Mucosa of stomach (tissue), 1 donor: ENCODE results near the gene SPIB.

Source experiments
- H3K27me3 ChIP-seq: one replicate; pipeline ENCODE4 v1.7.0; 2013; ENCODE audit warnings: mild to moderate bottlenecking, low read length; ENCODE audit not compliant: control insufficient read depth, insufficient read depth
- H3K36me3 ChIP-seq: one replicate; pipeline ENCODE4 v1.7.0; 2013; ENCODE audit warnings: low read length; ENCODE audit not compliant: control insufficient read depth, insufficient read depth
- H3K4me1 ChIP-seq: one replicate; pipeline ENCODE4 v1.7.0; 2013; ENCODE audit warnings: mild to moderate bottlenecking, low read length; ENCODE audit not compliant: control insufficient read depth, insufficient read depth
- H3K4me3 ChIP-seq: one replicate; pipeline ENCODE4 v1.7.0; 2013; ENCODE audit warnings: low read length
- H3K9ac ChIP-seq: one replicate; pipeline ENCODE4 v1.7.0; 2013; ENCODE audit warnings: mild to moderate bottlenecking, low read length, moderate library complexity
- H3K9me3 ChIP-seq: one replicate; pipeline ENCODE4 v1.7.0; 2013; ENCODE audit warnings: mild to moderate bottlenecking, low read length, moderate library complexity; ENCODE audit not compliant: control insufficient read depth
- donor health status: Pancreatic carcinoma.

Gene SPIB

DNA sequence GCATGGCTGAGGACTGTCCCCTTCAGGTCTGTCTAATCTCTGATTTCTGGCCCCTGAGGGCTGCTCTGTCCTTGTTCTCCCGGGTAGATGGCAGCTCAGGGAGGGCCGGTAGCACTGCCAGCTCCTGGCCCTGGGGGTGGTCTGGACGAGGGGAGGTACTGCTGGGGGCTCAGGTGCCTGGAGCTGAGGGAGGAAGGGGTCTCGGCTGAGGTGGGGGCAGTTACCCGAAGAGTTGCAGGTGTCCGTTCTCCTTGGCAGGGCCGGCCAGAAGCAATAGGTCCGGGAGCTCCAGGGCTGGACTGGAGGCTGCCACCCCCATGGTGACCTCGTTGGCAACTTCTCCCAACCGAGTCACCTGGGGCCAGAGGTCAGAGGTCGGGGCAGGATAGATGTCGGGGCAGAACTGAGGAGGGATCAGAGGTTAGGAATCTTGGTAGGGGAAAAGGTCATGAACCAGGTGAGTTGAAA, 56.4 kb downstream of the SPIB start:
- H3K36me3 ChIP-seq: peaks cover 9% of the 10 kb centered on the region
- H3K9ac ChIP-seq: no peak overlapping the region
- no peaks in the 10 kb centered on the region for H3K9me3 ChIP-seq

DNA sequence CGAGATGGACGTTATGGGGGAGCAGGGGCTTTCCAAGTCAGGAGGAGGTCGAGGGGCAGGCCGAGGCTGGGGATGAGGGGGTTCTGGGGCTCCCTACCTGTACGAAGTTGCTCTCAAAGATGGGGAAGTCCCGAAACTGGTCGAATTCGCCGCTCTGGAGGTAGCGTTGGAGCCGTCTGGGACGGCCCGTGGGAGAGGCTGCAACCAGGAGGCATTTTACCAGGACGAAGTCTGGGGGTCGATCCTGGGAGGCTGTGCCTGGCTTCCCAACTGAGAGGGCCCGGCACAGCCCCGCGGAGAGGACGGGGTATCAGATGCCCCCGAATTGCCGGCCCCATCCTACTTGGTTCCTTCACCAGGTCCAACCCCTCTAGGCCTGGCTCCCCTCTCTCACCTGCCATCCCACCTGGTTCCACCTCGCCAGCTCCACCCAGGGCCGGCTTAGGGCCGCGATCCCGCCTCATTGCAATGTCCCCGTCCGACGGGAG, 57.0 kb downstream of the SPIB start:
- H3K27me3 ChIP-seq: no peaks in the 10 kb centered on the region
- no peaks in the 10 kb centered on the region for H3K9me3 ChIP-seq
- H3K4me3 ChIP-seq: no peak overlapping the region
- no peak overlapping the region for H3K9ac ChIP-seq
- H3K4me1 ChIP-seq: peaks cover 8% of the 10 kb centered on the region
- peaks cover 9% of the 10 kb centered on the region for H3K36me3 ChIP-seq

More for the DNA sequence above, 56.4 kb downstream of the SPIB start:
- Histone ChIP-seq H3K4me1 (peaks cover 8% of the 10 kb centered on the region), H3K27me3 (no peaks in the 10 kb centered on the region), H3K4me3 (no peak overlapping the region)

DNA sequence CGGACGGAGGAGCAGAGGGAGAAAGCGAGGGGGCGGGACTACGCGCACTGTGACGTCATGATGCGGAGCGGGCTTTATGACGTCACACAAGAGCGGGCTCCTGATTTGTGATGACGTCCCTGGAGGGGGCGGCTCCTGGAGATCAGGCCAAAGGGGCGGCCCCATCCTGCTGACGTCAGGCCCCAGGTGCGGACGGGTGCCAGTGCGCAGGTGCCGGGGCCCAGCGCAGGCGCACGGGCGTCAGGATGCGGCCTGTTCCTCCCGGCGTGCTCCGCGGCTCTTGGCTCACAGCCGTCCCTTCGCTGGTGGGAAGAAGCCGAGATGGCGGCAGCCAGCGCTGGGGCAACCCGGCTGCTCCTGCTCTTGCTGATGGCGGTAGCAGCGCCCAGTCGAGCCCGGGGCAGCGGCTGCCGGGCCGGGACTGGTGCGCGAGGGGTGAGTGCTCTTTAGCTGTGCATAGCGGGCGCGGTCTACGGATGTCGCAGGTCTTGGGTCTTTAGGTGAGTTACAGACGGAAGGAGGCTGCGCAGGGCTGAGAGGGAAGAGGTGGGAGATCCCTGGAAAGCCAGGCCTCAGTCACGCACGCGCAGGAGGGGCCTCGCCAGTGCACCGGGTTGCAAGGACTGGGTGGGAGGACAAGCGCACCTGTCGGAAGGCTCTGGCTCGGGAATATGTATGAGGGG, 57.6 kb downstream of the SPIB start, which contains the start of the genes EMC10 and GARIN5A:
Gene EMC10, plus strand, starts transcription at position 284 of the 683 bp plus-strand sequence. Its CDS starts 38 bp downstream, at position 322.
Gene GARIN5A, minus strand, starts transcription at position 625 of the 683 bp plus-strand sequence. Its CDS starts 460 bp downstream, at position 165.
- H3K9ac ChIP-seq: peak within 1 kb of the TSS; percentile 93
- H3K27me3 ChIP-seq: no peaks in the 10 kb centered on the region
- peak within 1 kb of the TSS; percentile 98 for H3K4me3 ChIP-seq
- H3K9me3 ChIP-seq: no peaks in the 10 kb centered on the region
- peaks cover 9% of the 10 kb centered on the region for H3K36me3 ChIP-seq
- peaks cover 8% of the 10 kb centered on the region for H3K4me1 ChIP-seq

DNA sequence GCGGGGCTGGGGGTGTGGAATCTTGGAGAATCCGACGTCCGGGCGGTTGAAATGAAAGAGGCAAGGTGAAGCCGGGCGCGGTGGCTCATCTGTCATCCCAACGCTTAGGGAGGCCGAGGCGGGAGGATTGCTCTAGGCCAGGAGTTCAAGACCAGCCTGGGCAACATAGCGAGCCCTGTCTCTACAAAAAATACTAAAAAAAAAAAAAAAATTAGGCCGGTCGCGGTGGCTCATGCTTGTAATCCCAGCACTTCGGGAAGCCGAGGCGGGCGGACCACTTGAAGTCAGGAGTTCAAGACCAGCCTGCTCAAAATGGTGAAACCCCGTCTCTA, 58.1 kb downstream of the SPIB start:
- peaks cover 9% of the 10 kb centered on the region for H3K36me3 ChIP-seq
- H3K27me3 ChIP-seq: no peaks in the 10 kb centered on the region
- peak overlapping the region; percentile 98 for H3K4me3 ChIP-seq
- H3K9me3 ChIP-seq: no peaks in the 10 kb centered on the region
- peaks cover 8% of the 10 kb centered on the region for H3K4me1 ChIP-seq
- peak overlapping the region; percentile 93 for H3K9ac ChIP-seq

DNA sequence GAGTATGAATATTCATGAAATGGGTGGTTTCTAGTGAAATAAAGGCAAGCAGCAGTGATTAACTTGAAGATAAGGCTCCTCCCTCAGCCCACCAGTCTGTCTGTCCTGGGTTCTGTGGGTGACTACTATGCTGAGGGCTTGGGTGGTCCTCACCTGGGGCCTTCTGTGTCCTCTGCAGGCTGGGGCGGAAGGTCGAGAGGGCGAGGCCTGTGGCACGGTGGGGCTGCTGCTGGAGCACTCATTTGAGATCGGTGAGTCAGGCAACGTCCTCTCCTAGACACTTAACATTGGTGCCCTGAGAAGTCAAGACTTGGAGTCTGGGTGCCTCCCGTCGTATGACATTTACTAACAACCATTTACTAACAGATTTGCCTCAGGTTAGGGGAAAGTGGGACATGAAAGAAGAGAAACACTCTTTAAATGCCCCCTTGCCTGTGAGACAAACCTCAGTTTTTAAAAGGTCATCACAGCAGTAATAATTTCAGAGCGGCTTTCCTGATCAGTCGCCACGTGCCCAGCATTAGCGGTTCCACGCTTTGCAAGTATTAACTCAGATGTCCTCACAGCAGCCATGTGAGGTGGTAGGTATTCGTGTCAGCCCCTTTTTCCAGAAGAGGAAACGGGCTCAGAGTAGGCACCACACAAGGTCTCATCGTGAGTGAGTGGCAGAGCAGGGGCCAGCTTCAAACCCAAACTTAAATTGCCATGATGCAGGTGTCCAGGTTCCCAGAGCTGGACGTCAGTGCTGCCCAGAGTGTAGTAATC, 59.2 kb downstream of the SPIB start:
- Histone ChIP-seq H3K9ac (no peak overlapping the region), H3K4me3 (no peak overlapping the region), H3K27me3 (no peaks in the 10 kb centered on the region), H3K4me1 (peaks cover 8% of the 10 kb centered on the region), H3K9me3 (no peaks in the 10 kb centered on the region), H3K36me3 (peaks cover 10% of the 10 kb centered on the region)

DNA sequence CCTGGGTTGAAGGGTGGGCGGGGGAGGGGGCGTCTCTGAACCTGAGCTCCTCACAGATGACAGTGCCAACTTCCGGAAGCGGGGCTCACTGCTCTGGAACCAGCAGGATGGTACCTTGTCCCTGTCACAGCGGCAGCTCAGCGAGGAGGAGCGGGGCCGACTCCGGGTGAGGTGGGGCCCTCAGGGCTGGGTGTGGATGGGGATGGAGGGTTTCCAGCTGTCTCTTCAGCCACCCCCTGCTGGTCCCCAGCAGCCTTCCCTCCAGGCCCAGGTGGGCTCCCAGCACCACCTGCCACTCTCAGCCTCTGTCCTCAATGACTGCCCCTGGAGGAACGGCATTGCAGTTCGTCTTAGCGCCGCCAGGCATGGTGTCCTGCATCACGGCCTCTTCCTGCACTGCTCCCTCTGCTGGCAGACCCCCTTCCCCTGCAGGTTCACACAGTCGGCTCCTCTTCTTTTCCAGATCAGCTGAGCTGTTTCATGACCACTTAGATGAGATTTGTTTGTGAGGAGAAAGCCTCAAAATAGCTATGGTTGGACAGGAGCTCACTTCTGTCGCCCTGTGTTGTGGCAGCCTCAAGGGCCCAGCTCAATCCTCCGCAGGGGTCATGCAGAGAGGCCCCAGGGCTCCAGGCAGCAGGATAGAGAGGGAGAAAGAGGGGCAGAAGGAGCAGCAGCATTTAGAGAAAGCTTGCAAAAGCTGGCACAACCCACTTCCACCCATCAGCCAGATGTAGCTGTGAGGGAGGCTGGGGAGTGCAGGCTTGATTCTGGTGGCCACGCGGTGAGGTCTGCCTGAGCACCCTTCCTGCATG, 60.4 kb downstream of the SPIB start:
- peaks cover 8% of the 10 kb centered on the region for H3K4me1 ChIP-seq
- no peak overlapping the region for H3K9ac ChIP-seq
- peaks cover 14% of the 10 kb centered on the region for H3K36me3 ChIP-seq
- no peak overlapping the region for H3K4me3 ChIP-seq
- H3K27me3 ChIP-seq: no peaks in the 10 kb centered on the region
- no peaks in the 10 kb centered on the region for H3K9me3 ChIP-seq

DNA sequence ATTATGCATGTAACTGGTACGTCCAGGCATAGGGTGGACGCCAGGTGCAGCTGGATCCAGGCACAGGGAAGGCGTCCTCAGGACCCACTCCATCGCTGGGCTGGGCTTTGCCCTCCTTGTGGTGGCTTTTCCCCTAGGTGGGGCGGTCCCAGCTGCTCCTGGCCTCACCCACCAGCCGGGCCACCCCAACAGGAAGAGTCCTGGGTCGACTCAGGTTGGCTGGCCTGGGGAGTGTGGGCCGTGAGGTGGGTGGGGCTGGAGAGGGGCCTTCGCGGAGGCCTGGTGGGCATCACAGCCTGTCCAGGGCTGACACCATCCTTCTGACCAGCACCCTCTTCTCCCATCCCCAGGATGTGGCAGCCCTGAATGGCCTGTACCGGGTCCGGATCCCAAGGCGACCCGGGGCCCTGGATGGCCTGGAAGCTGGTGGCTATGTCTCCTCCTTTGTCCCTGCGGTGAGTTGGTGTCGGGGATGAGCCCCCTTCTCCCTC, 61.1 kb downstream of the SPIB start:
- Histone ChIP-seq H3K9ac (no peak overlapping the region), H3K27me3 (no peaks in the 10 kb centered on the region), H3K36me3 (peaks cover 14% of the 10 kb centered on the region), H3K4me1 (peaks cover 8% of the 10 kb centered on the region), H3K9me3 (no peaks in the 10 kb centered on the region), H3K4me3 (no peak overlapping the region)

DNA sequence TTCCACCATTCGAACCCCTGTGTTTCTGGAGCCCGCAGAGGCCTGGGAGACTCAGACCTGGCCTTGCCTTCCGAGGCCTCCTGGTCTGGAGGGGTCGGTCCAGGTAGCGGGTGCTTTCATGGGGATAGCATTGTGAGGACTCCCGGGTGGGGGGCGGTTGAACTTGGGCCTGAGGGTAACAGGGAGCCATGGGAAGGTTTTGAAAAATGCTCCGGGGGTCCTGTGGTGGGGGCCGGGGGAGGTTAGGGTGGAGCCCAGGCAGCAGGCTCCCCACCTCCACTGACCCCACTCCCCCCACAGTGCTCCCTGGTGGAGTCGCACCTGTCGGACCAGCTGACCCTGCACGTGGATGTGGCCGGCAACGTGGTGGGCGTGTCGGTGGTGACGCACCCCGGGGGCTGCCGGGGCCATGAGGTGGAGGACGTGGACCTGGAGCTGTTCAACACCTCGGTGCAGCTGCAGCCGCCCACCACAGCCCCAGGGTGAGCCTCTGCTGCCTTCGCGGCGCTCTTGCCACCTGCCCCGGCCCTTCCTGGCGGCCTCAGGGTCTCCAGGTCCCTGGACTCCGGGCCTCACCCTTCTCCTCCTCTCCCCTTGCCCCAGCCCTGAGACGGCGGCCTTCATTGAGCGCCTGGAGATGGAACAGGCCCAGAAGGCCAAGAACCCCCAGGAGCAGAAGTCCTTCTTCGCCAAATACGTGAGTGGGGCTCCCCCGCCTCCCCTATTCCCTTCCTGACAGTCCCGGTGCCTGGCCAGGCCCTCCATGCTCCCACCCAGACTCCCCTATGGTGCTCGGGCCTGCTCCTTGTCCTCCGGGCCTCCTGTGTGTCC, 61.8 kb downstream of the SPIB start:
- no peak overlapping the region for H3K9ac ChIP-seq
- peaks cover 8% of the 10 kb centered on the region for H3K4me1 ChIP-seq
- H3K4me3 ChIP-seq: no peak overlapping the region
- no peaks in the 10 kb centered on the region for H3K27me3 ChIP-seq
- H3K36me3 ChIP-seq: peaks cover 14% of the 10 kb centered on the region
- H3K9me3 ChIP-seq: no peaks in the 10 kb centered on the region
